Esophagus squamous epithelium (tissue), 5 donors: Measurements from ENCODE around the gene GRIK3. TPM values are rescaled to one million over a fixed set of nuclear protein-coding genes. Genes with fewer than 3 reads are reported as not detected.

Source experiments
- DNase-seq: peaks from one replicate; lab custom pipeline; 2025; lab: John Stamatoyannopoulos, UW
- H3K27ac ChIP-seq, 4 donors: fragments of 200-600 bp; sonication (generic); one replicate each; pipeline ENCODE4 v1.5.1; 2016 to 2019; ENCODE audit warnings: mild to moderate bottlenecking in 1 of 4
- H3K27me3 ChIP-seq, 4 donors: fragments of 200-600 bp; sonication (generic); 1 replicate in 3 of 4; 2 replicates in 1 of 4; pipeline versions ENCODE4 v1.5.1 to v1.6.0; 2017 to 2021; ENCODE audit warnings: antibody characterized with exemption in 1 of 4
- H3K36me3 ChIP-seq, 3 donors: fragments of 200-600 bp; sonication (generic); one replicate each; pipeline ENCODE4 v1.5.1; 2016 to 2019
- H3K4me1 ChIP-seq, 3 donors: fragments of 200-600 bp; sonication (generic); one replicate each; pipeline ENCODE4 v1.5.1; 2017 to 2019
- H3K4me3 ChIP-seq, 4 donors: fragments of 200-600 bp; sonication (generic); 1 replicate in 3 of 4; 2 replicates in 1 of 4; pipeline ENCODE4 v1.5.1; 2016 to 2019; ENCODE audit warnings: mild to moderate bottlenecking in 2 of 4, moderate library complexity in 1 of 4
- H3K9me3 ChIP-seq, 3 donors: fragments of 200-600 bp; sonication (generic); one replicate each; pipeline ENCODE4 v1.5.1; 2016 to 2019
- CTCF ChIP-seq, 6 experiments: fragments of 450-650 bp in 4 of 6; fragments of 200-600 bp in 2 of 6; sonication (generic) in 2 of 6; IDR thresholded peaks; one replicate each; pipeline ENCODE4 v1.5.1; 2016 to 2019; ENCODE audit warnings: antibody characterized with exemption in 6 of 6, mild to moderate bottlenecking in 4 of 6, moderate library complexity in 4 of 6
- POLR2A ChIP-seq, 4 donors: fragments of 450-650 bp; IDR thresholded peaks; one replicate each; pipeline ENCODE4 v1.6.1; 2017; ENCODE audit warnings: antibody characterized with exemption in 4 of 4, mild to moderate bottlenecking in 4 of 4, moderate library complexity in 3 of 4
- WGBS, 2 donors: methylation state at CpG; one replicate each; pipeline ENCODE4 v1.1.5; 2018; 5-methylcytosine and 5-hydroxymethylcytosine counted together
- intact Hi-C: fragments of 100-400 bp; cut with DNase I; formaldehyde crosslinking; loops from one replicate; pipeline ENCODE4 v1.15.0; 2022
- total RNA-seq, 4 donors: library from RNA; depleted of rRNA; stranded (reverse); fragments of >200 nt; gene quantifications; one replicate each; pipeline ENCODE4 v1.1.0, GENCODE V29; 2016
- donor health status: DM: yes; HTN: yes; CAD: no.

GRIK3 gene
- total RNA-seq, 4 donors from 2014 or later = 0.11 to 0.38 (median 0.21) TPM; not detected in 1

- Histone ChIP-seq H3K27me3 (peaks cover 0 to 22% (median 0%) of the 10 kb centered on the region in 4 donors), H3K27ac (no peak overlapping the region), H3K9me3 (no peaks in the 10 kb centered on the region), H3K36me3 (no peaks in the 10 kb centered on the region), H3K4me3 (no peak overlapping the region), H3K4me1 (no peaks in the 10 kb centered on the region)
- no peak for DNase-seq
- WGBS, 2 donors = 56 to 57% methylated on average over 4 to 6 of the region's 8 CpGs
- intact Hi-C loops = no loop called here
- no peak for TF ChIP-seq POLR2A (IDR thresholded peaks at IDR 0.05)
- TF ChIP-seq CTCF (IDR thresholded peaks at IDR 0.05) = no peak
Measured at GRCh38 chr1:36884029-36884701, 150.2 kb downstream of the GRIK3 start.

GRCh38 chr1:36883315-36883949 is 150.9 kb downstream of the GRIK3 start:
- H3K4me3 ChIP-seq = no peak overlapping the region
- WGBS, 2 donors = 74 to 76% methylated on average over 2 of the region's 3 CpGs
- H3K27me3 ChIP-seq = peaks cover 0 to 23% (median 0%) of the 10 kb centered on the region in 4 donors
- no peaks in the 10 kb centered on the region for H3K36me3 ChIP-seq
- intact Hi-C loops = no loop called here
- TF ChIP-seq CTCF (IDR thresholded peaks at IDR 0.05) (no peak), POLR2A (IDR thresholded peaks at IDR 0.05) (no peak)
- H3K9me3 ChIP-seq = no peaks in the 10 kb centered on the region
- DNase-seq = no peak
- H3K27ac ChIP-seq = no peak overlapping the region
- no peaks in the 10 kb centered on the region for H3K4me1 ChIP-seq

- Histone ChIP-seq H3K4me1 (no peaks in the 10 kb centered on the region), H3K27ac (no peak overlapping the region), H3K36me3 (no peaks in the 10 kb centered on the region), H3K9me3 (no peaks in the 10 kb centered on the region), H3K27me3 (peaks cover 0 to 18% (median 0%) of the 10 kb centered on the region in 4 donors), H3K4me3 (no peak overlapping the region)
- intact Hi-C loops = no loop called here
- TF ChIP-seq CTCF (IDR thresholded peaks at IDR 0.05) (no peak), POLR2A (IDR thresholded peaks at IDR 0.05) (no peak)
- DNase-seq = no peak
- WGBS, 2 donors = 84 to 87% methylated on average over 4 to 11 of the region's 11 CpGs
Measured at GRCh38 chr1:36882536-36883285, 151.6 kb downstream of the GRIK3 start.

- no peak for DNase-seq
- 82 to 84% methylated on average over 6 of the region's 6 CpGs for WGBS, 2 donors
- H3K4me3 ChIP-seq = no peak overlapping the region
Measured at GRCh38 chr1:36881541-36881940, 152.8 kb downstream of the GRIK3 start.

More at GRCh38 chr1:36881541-36881940, 152.8 kb downstream of the GRIK3 start:
- Histone ChIP-seq H3K4me1 (no peaks in the 10 kb centered on the region), H3K36me3 (no peaks in the 10 kb centered on the region), H3K9me3 (no peaks in the 10 kb centered on the region), H3K27me3 (peaks cover 0 to 28% (median 0%) of the 10 kb centered on the region in 4 donors), H3K27ac (no peak overlapping the region)
- TF ChIP-seq POLR2A (IDR thresholded peaks at IDR 0.05) (no peak), CTCF (IDR thresholded peaks at IDR 0.05) (no peak)
- intact Hi-C loops = no loop called here
